ENCODE data around the gene HNRNPLL. TPM values are rescaled to one million over a fixed set of nuclear protein-coding genes. Genes with fewer than 3 reads are reported as not detected.

The HNRNPLL gene
- total RNA-seq, 4 donors from 2014 or later, result 35.6 to 100 (median 55.4) TPM

DNA sequence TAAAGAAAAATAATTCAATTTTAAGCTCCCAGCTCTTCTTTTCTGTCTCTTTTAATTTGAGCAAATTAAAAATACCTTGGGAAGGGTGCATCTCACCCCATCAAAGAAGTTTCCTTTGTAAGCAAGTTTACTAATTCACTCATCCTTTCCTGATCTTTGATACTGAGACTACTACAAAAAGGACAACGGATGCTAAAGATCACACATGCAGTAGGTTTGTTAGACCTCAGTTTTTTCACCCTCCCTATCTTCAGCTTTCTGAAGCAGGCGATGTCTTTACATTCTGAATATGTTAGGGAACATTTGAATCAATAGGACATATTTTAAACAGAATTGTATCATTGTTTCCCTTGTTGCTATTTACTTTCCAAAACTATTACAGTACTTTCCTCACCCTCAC lies 6.0 kb upstream of the HNRNPLL start:
- no peak for DNase-seq
- Histone ChIP-seq H3K27me3 (no peaks in the 10 kb centered on the region), H3K4me1 (no peaks in the 10 kb centered on the region), H3K4me3 (no peak overlapping the region), H3K9me3 (no peaks in the 10 kb centered on the region), H3K36me3 (no peaks in the 10 kb centered on the region), H3K27ac (no peak overlapping the region)
- intact Hi-C loops (cut with DNase I; ENCODE audit: low total_unique reads), result loop anchor here (10.0 kb wide), 1 partner anchor 116 kb away; no protein-coding TSS in a partner anchor
- TF ChIP-seq, protein P1, sequence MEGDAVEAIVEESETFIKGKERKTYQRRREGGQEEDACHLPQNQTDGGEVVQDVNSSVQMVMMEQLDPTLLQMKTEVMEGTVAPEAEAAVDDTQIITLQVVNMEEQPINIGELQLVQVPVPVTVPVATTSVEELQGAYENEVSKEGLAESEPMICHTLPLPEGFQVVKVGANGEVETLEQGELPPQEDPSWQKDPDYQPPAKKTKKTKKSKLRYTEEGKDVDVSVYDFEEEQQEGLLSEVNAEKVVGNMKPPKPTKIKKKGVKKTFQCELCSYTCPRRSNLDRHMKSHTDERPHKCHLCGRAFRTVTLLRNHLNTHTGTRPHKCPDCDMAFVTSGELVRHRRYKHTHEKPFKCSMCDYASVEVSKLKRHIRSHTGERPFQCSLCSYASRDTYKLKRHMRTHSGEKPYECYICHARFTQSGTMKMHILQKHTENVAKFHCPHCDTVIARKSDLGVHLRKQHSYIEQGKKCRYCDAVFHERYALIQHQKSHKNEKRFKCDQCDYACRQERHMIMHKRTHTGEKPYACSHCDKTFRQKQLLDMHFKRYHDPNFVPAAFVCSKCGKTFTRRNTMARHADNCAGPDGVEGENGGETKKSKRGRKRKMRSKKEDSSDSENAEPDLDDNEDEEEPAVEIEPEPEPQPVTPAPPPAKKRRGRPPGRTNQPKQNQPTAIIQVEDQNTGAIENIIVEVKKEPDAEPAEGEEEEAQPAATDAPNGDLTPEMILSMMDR (IDR thresholded peaks at IDR 0.05), result no peak
- no peak for TF ChIP-seq POLR2A (IDR thresholded peaks at IDR 0.05)

DNA sequence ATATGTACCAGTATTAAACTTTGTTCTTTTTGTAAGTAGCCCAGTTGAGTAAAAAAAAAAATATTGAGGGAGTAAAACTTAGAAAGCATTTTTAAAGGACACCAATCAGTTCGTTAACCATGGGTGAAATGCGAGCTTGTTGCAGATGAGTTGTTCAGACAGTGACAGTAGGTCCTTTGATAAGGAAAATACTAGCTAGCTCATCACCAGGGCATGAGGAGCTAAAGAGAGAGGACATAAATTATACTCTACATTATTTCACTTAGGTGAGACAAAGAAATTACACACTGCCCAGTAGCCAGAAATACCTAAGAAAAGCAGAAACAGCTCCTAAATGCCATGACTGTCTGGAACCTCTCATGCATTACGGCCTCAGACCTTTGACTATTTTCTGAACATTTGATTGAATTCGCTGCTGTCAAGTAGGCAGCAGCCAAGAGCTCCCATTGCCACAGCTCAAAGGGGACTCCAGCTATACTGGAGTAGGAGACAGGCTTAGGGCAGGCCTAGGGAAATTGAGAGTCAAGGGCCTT lies 2.6 kb upstream of the HNRNPLL start:
- no peak for TF ChIP-seq POLR2A (IDR thresholded peaks at IDR 0.05)
- TF ChIP-seq, protein P1 (IDR thresholded peaks at IDR 0.05), result no peak
- Histone ChIP-seq H3K9me3 (no peaks in the 10 kb centered on the region), H3K27ac (no peak overlapping the region), H3K27me3 (no peaks in the 10 kb centered on the region), H3K4me1 (no peaks in the 10 kb centered on the region), H3K4me3 (no peak overlapping the region), H3K36me3 (no peaks in the 10 kb centered on the region)
- intact Hi-C loops (cut with DNase I; ENCODE audit: low total_unique reads), result loop anchor here (10.0 kb wide), 1 partner anchor 119 kb away; no protein-coding TSS in a partner anchor
- DNase-seq, result no peak

DNA sequence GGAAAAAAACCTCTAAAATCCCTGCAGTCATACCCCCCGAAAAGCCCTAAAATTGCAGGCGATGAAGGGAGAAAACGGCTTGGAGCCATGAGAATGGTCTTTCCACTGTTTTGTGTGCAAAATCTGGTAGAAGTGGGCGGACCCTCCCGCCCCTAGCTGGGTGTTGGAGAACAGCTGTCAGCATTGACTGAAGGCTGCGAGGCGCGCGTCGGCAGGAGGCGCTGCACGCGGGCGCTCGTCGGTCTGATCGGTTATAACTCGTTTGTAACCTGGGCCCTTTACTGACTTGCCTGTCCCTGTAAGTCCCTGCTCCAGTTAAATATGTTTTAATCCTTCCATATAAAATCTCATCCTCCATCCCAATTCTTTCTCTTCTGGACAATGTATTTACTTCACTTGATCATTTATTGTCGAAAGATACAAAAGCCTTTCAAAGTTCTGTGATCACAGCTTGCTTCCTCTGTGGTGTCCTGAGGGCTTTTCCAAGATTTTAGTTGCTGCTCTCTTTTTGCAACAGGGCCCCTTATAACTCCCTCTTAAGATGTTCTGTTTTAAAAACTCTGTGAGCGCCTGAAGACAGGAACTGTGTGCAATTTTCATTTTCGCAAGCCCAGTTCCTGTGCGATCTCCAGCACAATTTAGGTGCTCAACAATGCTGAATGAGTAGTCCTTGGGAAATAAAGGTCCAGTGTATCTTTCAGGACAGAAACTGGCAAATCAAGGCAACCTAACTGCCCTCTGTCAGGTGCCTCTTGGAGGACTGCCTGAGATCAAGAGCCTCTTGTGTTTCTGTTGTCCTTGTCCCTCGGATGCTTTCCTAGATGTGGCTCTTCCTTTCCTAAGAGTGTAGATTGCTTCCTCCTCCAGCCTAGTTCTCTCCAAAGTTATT lies 918 bp upstream of the HNRNPLL start:
- Histone ChIP-seq H3K27ac (peak overlapping the region; percentile 99), H3K36me3 (no peaks in the 10 kb centered on the region), H3K4me1 (peaks cover 0 to 5% of the 10 kb centered on the region in 2 donors), H3K9me3 (no peaks in the 10 kb centered on the region), H3K4me3 (peak overlapping the region; percentile 71 to 77), H3K27me3 (no peaks in the 10 kb centered on the region)
- TF ChIP-seq, protein P1 (IDR thresholded peaks at IDR 0.05), result peak; percentile 70 to 86 (median 78)
- TF ChIP-seq POLR2A (IDR thresholded peaks at IDR 0.05), result no peak
- peak; percentile 63 to 75 for DNase-seq
- intact Hi-C loops (cut with DNase I; ENCODE audit: low total_unique reads), result loop anchor here (10.0 kb wide), 1 partner anchor 121 kb away; no protein-coding TSS in a partner anchor

DNA sequence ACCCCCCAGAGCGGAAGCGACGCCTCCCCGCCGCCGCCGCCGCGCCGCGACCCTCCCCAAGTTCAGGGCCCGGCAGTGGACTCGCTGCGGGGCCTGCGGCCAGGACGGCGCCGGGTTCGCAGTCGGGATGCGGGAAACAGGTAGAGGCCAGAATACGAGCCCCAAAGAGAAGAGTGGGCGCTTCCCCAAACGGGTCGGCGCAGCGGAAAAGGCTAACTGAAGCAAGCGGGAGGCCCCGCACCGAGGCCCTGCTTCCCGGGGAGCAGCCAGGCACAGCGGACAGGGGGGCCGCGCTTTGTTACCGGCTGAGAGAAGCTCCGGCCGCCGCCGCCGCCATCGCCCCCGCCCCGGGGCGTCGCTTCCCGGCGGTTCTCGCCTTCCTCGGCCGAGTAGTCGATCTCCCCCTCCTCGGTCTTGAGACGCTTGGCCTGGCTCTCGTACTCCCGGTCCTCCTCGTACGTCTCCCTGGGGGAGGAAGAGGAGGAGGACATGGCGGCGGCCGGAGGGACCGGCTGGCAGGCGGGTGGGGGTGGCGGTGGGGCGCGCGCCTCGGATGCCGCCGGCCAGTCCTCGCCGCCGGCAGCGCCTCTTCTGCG lies 494 bp downstream of the HNRNPLL start:
- DNase-seq, result peak in 1 of 2 donors; percentile 46
- TF ChIP-seq, protein P1 (IDR thresholded peaks at IDR 0.05), result no peak
- no peak for TF ChIP-seq POLR2A (IDR thresholded peaks at IDR 0.05)

More for the DNA sequence above, 494 bp downstream of the HNRNPLL start:
- H3K9me3 ChIP-seq, result no peaks in the 10 kb centered on the region
- intact Hi-C loops (cut with DNase I; ENCODE audit: low total_unique reads), result loop anchor here (10.0 kb wide), 1 partner anchor 123 kb away; no protein-coding TSS in a partner anchor
- peak overlapping the region; percentile 71 to 77 for H3K4me3 ChIP-seq
- H3K4me1 ChIP-seq, result peaks cover 0 to 7% of the 10 kb centered on the region in 2 donors
- no peaks in the 10 kb centered on the region for H3K36me3 ChIP-seq
- peak overlapping the region; percentile 99 for H3K27ac ChIP-seq
- H3K27me3 ChIP-seq, result no peaks in the 10 kb centered on the region

Data from uterus (tissue), 4 donors.